EL (cell line): ENCODE data around the gene PTPRJ.

ENCODE experiments used
- DNase-seq: peaks from one replicate; pipeline ENCODE4 v3.0.0-alpha.2; 2016

PTPRJ gene

DNA sequence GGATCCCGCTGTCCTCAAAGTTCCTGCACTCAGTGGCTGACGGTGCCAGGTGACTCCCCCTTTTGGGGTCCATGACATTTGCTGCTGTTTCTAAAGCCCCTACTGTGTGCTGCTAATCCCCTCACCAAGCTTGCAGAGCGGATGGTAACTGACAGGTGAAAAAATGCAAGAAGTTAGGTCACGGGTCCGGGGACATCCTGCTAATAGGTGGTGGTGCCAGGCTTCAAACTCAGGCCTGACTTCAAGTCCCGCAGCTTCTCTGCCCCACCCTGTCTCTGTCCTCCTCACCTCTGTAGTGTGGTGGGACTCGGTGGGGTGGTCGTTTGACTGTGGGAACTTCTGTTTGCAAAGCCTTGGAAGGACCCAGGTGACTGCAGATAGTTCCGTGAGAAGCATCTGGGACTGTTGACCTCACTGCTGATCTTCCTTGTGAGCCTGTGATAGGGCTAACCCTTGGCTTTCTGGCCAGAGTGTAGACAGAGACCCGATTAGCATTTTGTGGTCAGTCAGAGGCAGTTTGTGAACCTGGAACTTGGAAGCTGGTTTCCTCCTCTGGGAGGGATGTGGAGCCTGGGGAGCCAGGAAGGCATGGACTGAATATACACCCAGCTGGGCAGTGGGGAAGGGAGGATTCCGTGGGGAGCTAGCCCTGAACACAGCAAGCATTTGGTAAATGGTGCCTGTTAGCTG, 120.8 kb downstream of the PTPRJ start:
- DNase-seq, result no peak

DNA sequence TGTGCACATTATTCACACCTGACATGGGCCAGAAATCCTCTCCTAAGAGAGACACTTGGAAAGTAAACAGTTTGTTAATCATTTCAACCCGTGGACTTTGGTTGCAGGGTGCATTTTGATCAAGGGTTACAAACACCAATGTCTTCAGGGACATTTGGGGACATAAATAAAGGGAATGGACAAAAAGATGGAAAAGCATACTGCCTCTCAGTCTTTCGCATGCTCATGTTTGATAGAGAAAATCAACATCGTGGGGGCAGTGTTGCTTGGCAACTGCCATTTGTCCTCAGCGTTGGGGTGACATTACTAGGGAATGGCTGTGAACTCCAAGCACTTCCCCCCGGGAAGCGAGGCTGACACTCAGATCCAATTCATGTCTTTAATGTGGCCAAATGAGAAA, 121.6 kb downstream of the PTPRJ start:
- DNase-seq, result no peak

DNA sequence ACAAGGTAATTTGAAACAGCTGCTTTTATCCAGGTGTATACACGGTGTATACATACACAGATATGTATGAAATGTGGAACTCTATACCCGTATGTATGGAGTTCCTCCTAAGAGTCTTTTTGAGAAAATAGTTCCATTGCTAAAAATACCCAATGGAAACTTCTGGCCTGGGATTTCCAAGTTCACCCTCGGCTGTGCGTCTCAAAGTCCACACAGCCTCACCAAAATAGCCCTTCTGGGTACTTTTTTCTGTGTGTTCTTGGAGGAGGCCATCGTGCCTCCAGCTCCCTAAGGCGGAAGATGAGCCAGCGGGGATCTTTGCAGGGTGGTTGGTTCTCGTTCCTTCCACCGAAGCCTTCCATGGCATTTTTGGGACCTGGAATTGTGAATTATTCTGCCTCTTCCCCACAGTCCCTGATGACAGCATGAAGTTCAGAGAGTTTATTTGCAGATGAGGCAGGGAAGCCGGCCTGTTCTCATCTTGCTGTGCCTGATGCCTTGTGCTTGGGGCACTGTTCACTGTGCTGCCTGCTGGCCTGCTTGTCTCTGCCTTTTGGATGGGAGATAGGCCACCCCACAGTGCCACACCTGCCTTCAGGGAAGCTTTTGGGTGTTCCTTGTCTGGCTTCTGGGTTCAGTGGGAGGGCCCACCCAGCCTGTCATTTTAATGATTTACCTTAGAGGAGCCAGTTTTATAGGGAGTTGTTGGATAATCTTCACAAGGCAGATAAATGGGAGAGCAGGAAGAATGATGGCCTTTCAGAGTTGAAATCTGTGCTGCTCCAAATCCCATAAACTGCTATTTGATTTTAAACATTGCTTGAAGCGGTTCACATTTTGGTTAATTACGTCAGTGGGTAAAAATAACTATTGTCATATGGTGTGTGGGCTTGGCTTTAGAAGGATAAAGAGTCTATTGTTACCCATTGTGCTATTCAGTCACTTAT, 123.5 kb downstream of the PTPRJ start:
- no peak for DNase-seq

DNA sequence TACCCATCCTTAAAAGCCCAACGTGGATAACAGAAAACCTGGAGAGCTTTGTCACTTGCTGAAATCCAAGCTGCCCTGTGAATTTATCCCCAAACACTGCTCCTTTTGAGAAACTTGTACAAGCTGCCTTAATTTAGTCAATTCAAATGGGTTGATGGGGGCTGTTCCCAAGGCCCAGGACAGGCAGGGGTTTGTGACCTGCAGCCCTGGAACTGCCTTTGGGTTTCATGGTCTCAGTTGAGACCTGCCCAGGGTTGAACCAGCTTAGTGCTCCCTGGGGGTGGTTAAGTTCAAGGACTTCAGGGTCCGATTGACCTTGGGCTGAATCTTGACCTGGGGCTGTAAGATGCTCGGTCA, 124.2 kb downstream of the PTPRJ start:
- no peak for DNase-seq

DNA sequence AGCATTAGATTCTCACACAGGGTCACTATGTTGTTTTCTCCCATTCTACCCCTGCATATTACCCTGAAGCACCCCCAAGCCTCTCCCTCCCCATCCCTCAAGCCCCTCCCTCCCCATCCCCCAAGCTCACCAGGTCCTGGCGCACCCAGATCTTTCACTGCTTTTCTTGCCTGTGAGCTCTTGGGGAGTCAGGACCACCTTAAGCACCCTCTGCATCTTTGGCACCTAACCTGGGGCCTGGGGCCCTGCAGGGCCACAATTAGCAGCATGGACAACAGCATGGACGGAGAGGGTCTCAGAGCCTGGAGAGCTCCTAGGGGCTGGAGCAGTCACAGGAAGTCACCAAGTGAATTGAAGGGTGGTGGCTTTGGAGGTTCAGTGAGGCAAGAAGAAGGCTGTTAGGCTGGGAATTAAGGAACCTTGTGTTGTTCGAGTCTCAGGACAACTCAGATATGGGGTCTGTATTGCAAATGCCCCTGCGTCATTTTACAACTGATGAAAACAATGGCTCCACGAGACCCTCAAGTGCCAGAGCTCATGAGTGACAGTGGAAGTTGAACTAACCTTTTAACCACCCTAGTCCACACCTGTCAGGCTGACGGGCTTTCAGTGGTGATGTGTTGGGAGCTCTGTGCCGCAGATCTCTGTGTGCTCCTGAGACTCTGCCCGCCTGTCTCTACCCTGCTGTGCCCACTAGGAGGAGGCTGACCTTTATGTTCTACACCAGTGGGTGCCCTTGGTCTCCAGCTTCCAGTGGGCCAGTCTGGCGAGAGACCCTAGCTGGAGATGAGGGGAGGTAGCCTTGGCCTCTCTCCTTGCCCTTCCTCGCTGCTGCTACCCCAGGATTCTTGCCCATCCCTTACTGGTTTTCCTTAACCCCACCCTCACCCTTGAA, 125.0 kb downstream of the PTPRJ start:
- no peak for DNase-seq

DNA sequence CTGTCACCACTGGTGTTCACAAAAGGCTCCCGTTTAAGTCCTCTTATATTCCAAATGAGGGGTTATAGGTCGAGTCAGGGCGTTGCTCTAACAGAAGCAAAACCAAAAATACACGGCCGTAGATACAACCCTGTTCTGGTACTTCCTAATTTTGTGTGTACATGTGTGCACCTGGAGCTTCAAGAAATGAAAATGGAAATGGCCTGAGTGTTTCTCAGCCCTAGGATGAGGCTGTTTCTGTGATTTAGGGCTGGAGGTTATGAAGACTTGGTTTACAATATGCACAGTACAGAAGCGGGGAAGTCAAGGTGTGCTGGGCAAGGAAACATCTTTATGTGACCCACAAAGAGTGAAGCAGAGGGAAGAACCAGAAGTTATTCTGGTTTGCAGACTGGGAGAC, 125.8 kb downstream of the PTPRJ start:
- no peak for DNase-seq

DNA sequence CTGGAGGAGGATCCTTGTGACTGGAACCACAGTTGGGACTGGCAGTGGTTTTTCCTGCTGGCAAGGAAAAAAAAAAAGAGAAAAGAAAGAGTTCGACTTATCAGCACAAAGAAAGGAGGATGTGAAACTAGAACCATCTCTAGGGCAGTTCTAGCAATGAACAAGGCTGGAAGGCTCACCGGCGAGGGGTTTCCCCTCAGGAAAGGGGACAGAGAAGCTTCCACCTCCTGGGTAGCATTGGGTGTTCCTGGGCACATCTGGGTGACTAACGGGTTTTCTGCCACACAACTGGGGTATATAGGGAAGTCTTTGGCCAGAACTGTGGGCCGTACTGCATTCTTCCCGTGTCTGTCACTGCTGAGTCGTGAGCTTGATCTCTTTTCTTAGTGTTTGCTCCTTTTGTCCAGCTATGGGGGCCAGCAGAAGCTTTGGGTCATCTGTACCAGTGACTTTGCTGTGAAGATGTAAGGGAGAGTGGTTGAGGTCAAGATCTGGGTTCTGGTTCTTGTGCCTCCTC, 126.9 kb downstream of the PTPRJ start:
- peak; percentile 70 for DNase-seq

DNA sequence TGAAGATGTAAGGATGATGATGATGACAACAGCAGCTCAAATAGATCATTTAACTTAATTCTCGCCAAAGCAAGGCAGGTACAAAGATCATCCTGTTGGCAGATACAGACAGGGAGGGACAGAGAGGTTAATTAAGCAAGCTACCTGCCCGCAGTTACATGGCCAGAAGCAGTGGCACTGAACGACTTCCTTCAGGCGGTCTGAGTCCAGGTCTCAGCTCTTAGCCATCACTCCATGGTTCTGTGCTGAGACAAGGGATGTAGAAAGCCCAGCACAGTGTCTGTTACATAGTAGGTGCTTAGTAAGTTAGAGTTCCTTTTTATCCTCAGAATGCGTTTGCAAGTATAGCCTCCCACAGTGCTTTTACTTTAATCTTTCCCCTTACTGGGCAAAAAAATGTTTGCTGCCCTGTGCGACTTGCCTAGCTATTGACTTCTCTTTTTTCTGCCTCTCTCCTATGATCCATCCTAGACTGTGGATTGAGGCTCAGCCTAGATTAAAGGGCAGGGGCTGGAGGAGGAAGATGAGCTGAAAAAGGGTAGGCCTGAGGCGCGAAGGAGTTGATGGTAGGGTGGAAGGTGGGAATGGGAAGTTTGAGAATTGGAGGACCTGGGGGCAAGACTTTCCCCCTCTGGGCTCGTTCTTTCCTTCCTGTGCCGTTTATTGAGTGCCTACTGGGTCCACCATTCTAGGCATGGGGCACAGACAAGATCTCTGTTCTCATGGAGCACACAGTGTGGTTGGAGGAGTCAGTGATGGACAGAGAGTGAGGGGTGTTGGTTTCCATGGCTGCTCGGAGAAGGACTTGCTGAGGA, 128.1 kb downstream of the PTPRJ start:
- DNase-seq, result no peak

DNA sequence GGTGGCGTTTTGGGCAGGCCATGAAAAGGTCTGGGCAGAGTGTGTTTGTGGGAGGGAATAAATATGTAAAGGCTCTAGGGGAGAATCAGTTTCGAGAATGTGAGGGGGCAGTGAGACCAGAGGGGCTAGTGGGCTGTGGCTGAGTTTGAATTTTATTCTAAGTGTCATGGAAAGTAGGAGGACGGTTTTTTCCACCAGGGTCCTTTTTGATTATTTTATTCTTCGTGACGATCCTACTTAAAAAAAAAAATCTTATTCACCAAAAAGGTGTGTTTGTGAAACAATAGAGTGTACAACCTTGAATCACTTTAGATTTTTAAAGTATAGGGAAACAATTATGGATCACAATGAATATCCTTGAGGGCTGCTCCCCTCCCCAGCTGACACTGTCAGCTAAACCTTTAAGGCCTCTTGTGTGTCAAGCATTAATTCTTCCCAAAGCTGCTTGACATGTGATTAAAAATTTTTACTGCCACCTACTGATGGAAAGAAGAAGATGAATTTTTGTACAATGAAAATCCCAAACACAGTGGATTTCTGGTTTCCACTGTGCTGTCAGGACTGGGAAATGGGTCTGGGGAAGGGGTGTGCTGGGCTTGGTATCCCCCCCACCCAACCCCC, 128.8 kb downstream of the PTPRJ start:
- DNase-seq, result peak; percentile 69

DNA sequence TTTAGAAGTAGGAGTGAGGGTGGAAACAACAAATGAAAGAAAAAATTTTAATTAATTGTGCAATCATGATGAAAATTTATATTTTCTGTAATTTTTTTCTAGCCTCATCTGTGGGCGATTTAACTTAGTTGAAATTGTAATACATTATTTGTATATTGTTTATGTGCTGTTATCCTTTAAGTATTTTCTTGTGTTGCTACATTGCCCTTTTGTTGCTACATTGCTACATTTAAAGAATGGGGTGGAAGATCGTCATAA, 130.1 kb downstream of the PTPRJ start:
- DNase-seq, result no peak

DNA sequence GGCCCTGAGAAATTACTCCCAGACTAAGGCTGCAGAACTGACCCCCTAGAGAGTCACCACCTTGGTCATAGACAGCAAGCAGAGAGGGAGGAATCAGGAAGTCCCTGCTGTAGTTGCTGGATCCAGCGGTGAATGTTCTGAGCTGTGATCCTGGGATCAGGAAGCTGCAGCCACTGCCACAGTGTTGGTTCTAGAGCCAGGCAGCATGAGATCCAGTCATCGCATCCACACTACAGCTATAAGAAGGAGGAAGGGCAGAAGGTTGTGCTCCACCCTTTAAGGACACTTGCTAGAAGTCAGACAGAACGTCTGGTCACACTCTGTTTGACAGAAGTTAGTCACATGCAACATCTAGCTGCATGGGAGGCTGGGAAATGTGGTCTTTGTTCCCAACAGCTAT, 131.5 kb downstream of the PTPRJ start:
- no peak for DNase-seq

DNA sequence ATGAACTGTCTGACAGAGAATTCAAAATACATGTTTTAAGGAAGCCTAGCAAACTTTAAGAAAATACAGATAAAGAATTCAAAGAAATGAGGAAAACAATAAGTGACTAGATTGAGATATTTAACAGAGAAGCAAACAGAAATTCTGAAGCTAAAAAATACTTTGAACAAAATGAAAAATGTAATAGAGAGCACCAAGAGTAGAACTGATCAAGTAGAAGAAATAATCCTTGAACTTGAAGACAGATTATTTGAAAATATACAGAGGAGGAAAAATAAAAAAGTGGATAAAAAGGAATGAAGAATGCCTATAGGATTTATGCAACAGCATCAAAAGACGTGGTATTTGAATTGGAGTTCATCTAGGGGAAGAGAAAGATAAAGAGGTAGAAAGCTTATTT, 134.4 kb downstream of the PTPRJ start:
- no peak for DNase-seq

DNA sequence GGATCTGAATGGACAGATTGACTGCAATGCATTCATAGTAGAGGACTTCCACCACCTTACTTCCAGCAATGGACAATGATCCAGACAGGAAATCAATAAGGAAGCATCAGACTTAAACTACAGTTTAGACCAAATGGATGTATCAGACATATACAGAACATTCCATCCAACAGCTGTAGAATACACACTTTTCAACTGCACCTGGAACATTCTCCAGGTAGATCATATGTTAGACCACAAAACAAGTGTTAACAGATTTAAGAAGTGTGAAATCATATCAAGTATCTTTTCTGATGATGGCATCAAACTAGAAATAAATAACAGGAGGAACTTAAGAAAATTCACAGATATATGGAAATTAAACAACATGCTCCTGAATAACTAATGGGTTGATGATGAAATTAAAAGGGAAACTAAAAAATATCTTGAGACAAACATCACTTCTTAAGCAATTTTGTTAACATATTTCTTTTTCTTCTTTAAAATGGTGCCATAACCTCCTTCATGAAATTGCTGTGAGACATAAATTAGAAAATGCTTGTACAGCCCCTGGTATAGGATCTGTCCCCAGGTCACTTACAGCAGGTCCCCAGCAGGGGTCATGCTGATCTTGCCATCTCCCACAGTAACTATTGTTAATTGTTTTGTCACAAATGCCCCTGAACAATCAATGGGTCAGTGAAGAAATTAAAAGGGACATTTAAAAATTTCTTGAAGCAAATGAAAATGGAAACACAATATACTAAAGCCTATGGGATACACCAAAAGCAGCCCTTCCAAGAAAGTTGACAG, 136.3 kb downstream of the PTPRJ start:
- DNase-seq, result no peak

DNA sequence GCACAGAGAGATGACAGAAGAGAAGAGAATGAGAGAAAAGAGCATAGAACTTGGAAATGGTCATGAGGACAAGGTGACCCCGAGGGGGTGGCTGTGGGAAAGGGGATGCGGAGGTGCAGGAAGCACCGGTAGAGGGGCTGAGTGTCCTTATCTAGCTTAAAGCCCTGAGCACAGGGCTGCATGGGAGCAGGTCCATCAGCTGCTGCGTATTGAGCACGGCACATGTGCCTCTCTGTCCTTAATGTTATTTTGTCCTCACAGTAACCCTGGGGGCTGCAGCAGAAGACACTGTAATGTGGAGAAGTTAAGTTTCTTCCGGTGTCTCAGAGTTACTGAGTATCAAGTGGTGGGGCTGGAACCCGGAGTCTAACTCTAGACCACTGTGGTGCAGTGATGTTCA, 141.9 kb downstream of the PTPRJ start:
- no peak for DNase-seq

DNA sequence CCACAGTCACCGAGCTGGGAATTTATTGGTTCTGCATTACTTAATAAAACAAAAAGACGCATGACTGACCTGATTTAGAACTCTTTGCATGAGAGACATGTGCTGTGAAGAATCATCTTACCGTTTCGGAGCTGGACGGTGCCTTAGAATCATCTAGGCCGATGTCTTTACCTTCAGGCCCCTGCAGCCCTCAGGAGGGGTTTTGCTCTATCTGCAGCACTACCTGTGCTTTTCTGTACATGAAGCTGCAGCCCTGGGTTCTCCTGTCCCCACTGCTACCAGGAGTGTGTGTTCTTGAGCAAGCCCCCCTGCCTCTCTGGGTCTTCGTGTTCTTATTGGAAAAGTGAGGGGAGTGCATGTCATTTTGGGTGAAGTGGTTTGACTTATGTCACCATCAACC, 142.3 kb downstream of the PTPRJ start:
- DNase-seq, result no peak

DNA sequence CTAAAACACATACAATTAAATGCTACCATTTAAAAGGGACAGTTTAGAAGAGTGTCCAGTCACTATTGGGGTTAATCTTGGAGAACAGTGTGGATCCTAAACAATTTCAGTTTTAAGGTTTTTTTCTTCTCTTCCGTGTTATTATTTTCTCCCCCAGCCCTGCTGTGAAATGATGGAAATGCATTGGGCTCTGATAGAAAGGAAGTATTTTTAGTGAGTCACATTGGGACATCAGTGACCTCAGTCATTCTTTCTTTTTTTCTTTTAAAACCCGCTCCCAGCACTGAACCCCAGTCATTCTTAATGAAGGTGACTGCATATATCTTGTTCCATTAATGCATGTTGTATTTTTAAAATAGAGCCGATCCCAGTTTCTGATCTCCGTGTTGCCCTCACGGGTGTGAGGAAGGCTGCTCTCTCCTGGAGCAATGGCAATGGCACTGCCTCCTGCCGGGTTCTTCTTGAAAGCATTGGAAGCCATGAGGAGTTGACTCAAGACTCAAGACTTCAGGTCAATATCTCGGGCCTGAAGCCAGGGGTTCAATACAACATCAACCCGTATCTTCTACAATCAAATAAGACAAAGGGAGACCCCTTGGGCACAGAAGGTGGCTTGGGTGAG, 143.0 kb downstream of the PTPRJ start:
- no peak for DNase-seq

DNA sequence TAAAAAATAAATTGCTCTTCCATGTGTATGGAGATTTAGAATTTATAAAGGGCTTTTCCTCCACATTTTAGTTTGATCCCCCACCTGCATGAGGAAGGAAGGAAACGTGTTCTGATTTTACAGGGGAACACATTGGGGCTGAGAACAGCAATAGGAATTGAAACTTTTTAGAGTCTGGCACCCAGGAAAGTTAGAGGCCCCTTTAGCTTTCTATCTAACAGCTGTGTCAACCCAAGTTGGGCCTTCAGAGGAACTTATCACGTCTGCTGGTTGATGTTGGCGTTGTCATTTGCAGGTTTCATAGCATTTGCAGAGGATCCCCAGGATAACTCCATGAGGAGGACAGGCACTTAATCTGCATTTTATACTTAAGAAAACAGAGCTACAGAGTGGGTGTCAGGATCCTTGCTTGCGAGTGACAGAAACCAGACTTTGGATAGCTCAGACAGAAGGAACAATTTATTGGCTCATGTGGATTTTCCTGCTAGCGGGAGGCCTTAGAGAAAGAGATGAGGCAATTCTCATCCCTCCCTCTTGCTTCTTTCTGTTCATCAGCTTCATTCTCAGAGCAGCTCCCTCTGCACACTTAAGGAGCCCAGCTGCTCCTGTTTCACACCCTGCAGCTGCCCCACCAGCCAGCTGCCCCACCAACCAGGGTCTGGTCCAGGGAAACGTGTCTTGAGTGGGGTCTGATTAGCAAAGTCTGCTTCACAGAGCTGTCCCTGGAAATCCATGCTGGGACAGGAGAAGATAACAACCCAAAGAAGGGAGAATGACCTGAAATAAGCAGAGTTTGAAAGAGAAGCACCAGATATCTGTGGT, 143.8 kb downstream of the PTPRJ start:
- no peak for DNase-seq

DNA sequence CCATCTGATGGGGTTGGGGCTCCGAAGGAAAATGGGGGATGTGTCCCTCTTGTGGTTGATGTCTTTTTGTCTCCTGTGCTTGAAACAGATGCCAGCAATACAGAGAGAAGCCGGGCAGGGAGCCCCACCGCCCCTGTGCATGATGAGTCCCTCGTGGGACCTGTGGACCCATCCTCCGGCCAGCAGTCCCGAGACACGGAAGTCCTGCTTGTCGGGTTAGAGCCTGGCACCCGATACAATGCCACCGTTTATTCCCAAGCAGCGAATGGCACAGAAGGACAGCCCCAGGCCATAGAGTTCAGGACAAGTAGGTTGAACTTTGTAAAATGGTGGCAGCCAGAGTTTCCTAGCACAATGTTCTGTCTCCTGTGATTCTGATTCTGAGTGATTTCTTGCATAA, 144.5 kb downstream of the PTPRJ start:
- DNase-seq, result no peak

DNA sequence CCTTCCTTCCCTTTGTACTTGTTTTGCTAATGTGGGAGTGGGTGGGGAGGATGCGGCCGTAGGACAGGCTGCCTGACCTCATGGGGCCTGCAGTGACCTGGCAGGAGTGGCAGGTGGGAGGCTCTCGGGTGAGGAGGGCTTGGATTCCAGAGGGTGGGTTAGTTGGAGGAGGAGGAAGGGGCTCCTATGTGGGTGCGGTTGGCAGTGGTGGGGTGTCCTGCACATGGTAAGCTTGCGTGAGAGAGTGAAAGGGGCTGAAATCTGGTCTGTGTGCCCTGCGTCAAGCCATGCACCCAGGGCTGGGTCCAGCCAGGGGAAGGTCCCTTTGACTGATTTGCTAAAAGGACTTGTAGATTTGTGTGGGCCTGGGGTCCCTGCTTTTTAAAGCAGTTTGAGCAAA, 145.5 kb downstream of the PTPRJ start:
- DNase-seq, result no peak
